ENCODE measurements around the gene ZFP30. TPM values are rescaled to one million over a fixed set of nuclear protein-coding genes. Genes with fewer than 3 reads are reported as not detected.

Gene ZFP30
- total RNA-seq, 1 experiment from 2014 or later, result 4.7 TPM

GRCh38 chr19:37583340-37583739 is 71.9 kb downstream of the ZFP30 start:
- CTCF ChIA-PET, result no interaction called here

GRCh38 chr19:37572203-37572602 is 83.1 kb downstream of the ZFP30 start:
- Histone ChIP-seq H3K79me2 (ENCODE audit: insufficient read depth, low read length) (no peaks in the 10 kb centered on the region), H3K9me2 (ENCODE audit: insufficient read depth) (no peaks in the 10 kb centered on the region), H3K9me3 (ENCODE audit: control insufficient read depth in 1 of 2, insufficient read depth in 1 of 2, low read depth in 1 of 2, low read length in 2 of 2) (peaks cover 17 to 21% of the 10 kb centered on the region in 2 experiments; a peak in 2 of 4 replicates), H3K4me2 (ENCODE audit: low read length) (no peak overlapping the region), H3K27ac (ENCODE audit: low read depth, low read length) (no peak overlapping the region), H3K36me3 (ENCODE audit: control insufficient read depth in 1 of 2, insufficient read depth in 2 of 2, low read length in 2 of 2) (no peaks in the 10 kb centered on the region), H3K9ac (ENCODE audit: low read length) (no peak overlapping the region), H3K4me1 (ENCODE audit: control insufficient read depth in 1 of 2, insufficient read depth in 2 of 2, low read length in 2 of 2) (no peaks in the 10 kb centered on the region), H3K4me3 (replicated peaks in 1 of 2; ENCODE audit: low read depth in 1 of 2, low read length in 2 of 2) (no peak overlapping the region), H2AFZ (ENCODE audit: low read depth, low read length, poor library complexity, severe bottlenecking) (no peak overlapping the region), H3K27me3 (ENCODE audit: insufficient read depth, low read length) (no peaks in the 10 kb centered on the region), H4K20me1 (ENCODE audit: insufficient read depth) (no peaks in the 10 kb centered on the region)
- no peak for DNase-seq (ENCODE audit: low read depth, low spot score)
- intact Hi-C loops (cut with micrococcal nuclease), result no loop called here
- BruUV-seq (replicated peaks), result no TSS peak
- TF ChIP-seq ELF1 (IDR thresholded peaks at IDR 0.05; ENCODE audit: borderline replicate concordance, low read depth), result no peak
- RAD21 ChIA-PET (ENCODE audit: low non-redundant PET in 1 of 2, low total read pairs in 2 of 2, uncharacterized antibody in 2 of 2, unreplicated experiment in 2 of 2), result no interaction called here
- POLR2A ChIA-PET, result no interaction called here
- CTCF ChIA-PET, result no interaction called here
- ATAC-seq, result no peak

More at GRCh38 chr19:37583340-37583739, 71.9 kb downstream of the ZFP30 start:
- H3K27me3 ChIP-seq (ENCODE audit: insufficient read depth, low read length), result no peaks in the 10 kb centered on the region
- H2AFZ ChIP-seq (ENCODE audit: low read depth, low read length, poor library complexity, severe bottlenecking), result no peak overlapping the region
- H3K27ac ChIP-seq (ENCODE audit: low read depth, low read length), result no peak overlapping the region
- RAD21 ChIA-PET (ENCODE audit: low non-redundant PET in 1 of 2, low total read pairs in 2 of 2, uncharacterized antibody in 2 of 2, unreplicated experiment in 2 of 2), result no interaction called here
- no peaks in the 10 kb centered on the region for H3K9me2 ChIP-seq (ENCODE audit: insufficient read depth)
- TF ChIP-seq FOSL1 (IDR thresholded peaks at IDR 0.05; ENCODE audit: low read depth), result no peak
- no peak for TF ChIP-seq EZH2 (IDR thresholded peaks at IDR 0.05)
- H3K9ac ChIP-seq (ENCODE audit: low read length), result no peak overlapping the region
- no peaks in the 10 kb centered on the region for H4K20me1 ChIP-seq (ENCODE audit: insufficient read depth)
- H3K9me3 ChIP-seq (ENCODE audit: control insufficient read depth in 1 of 2, insufficient read depth in 1 of 2, low read depth in 1 of 2, low read length in 2 of 2), result peaks cover 18 to 33% of the 10 kb centered on the region in 2 experiments; a peak in 2 of 4 replicates
- POLR2A ChIA-PET, result no interaction called here
- H3K4me3 ChIP-seq (replicated peaks in 1 of 2; ENCODE audit: low read depth in 1 of 2, low read length in 2 of 2), result no peak overlapping the region
- intact Hi-C loops (cut with micrococcal nuclease), result no loop called here
- no peak for DNase-seq (ENCODE audit: low read depth, low spot score)
- no TSS peak for BruUV-seq (replicated peaks)
- H3K4me2 ChIP-seq (ENCODE audit: low read length), result no peak overlapping the region
- H3K79me2 ChIP-seq (ENCODE audit: insufficient read depth, low read length), result no peaks in the 10 kb centered on the region
- no peaks in the 10 kb centered on the region for H3K4me1 ChIP-seq (ENCODE audit: control insufficient read depth in 1 of 2, insufficient read depth in 2 of 2, low read length in 2 of 2)
- no peak for ATAC-seq
- no peaks in the 10 kb centered on the region for H3K36me3 ChIP-seq (ENCODE audit: control insufficient read depth in 1 of 2, insufficient read depth in 2 of 2, low read length in 2 of 2)

GRCh38 chr19:37565370-37565669 is 89.9 kb downstream of the ZFP30 start:
- no peaks in the 10 kb centered on the region for H3K9me2 ChIP-seq (ENCODE audit: insufficient read depth)
- H3K27ac ChIP-seq (ENCODE audit: low read depth, low read length), result no peak overlapping the region
- no TSS peak for BruUV-seq (replicated peaks)
- intact Hi-C loops (cut with micrococcal nuclease), result no loop called here
- no peak overlapping the region for H3K4me2 ChIP-seq (ENCODE audit: low read length)
- no peaks in the 10 kb centered on the region for H3K4me1 ChIP-seq (ENCODE audit: control insufficient read depth in 1 of 2, insufficient read depth in 2 of 2, low read length in 2 of 2)
- no peak for DNase-seq (ENCODE audit: low read depth, low spot score)
- ChIA-PET POLR2A (no interaction called here), CTCF (no interaction called here), RAD21 (ENCODE audit: low non-redundant PET in 1 of 2, low total read pairs in 2 of 2, uncharacterized antibody in 2 of 2, unreplicated experiment in 2 of 2) (no interaction called here)
- no peak for ATAC-seq
- no peak overlapping the region for H2AFZ ChIP-seq (ENCODE audit: low read depth, low read length, poor library complexity, severe bottlenecking)
- H3K27me3 ChIP-seq (ENCODE audit: insufficient read depth, low read length), result no peaks in the 10 kb centered on the region
- no peaks in the 10 kb centered on the region for H4K20me1 ChIP-seq (ENCODE audit: insufficient read depth)
- TF ChIP-seq POLR2AphosphoS5 (IDR thresholded peaks at IDR 0.05; ENCODE audit: low read depth, low read length) (no peak), CBX3 (IDR thresholded peaks at IDR 0.05; ENCODE audit: low read depth) (no peak), EZH2 (IDR thresholded peaks at IDR 0.05) (no peak), SIN3A (IDR thresholded peaks at IDR 0.05; ENCODE audit: low read depth) (no peak)
- no peak overlapping the region for H3K4me3 ChIP-seq (replicated peaks in 1 of 2; ENCODE audit: low read depth in 1 of 2, low read length in 2 of 2)
- H3K36me3 ChIP-seq (ENCODE audit: control insufficient read depth in 1 of 2, insufficient read depth in 2 of 2, low read length in 2 of 2), result no peaks in the 10 kb centered on the region
- H3K9me3 ChIP-seq (ENCODE audit: control insufficient read depth in 1 of 2, insufficient read depth in 1 of 2, low read depth in 1 of 2, low read length in 2 of 2), result peaks cover 41 to 55% of the 10 kb centered on the region in 2 experiments; a peak in 3 of 4 replicates
- H3K79me2 ChIP-seq (ENCODE audit: insufficient read depth, low read length), result no peaks in the 10 kb centered on the region
- H3K9ac ChIP-seq (ENCODE audit: low read length), result no peak overlapping the region

Data from HCT116 (cell line).